Hepatocyte (in vitro differentiated cells): ENCODE data around the gene MAGEB3. TPM values are rescaled to one million over a fixed set of nuclear protein-coding genes. Genes with fewer than 3 reads are reported as not detected.

Source experiments
- DNase-seq: peaks from one replicate; pipeline ENCODE4 v3.0.0-alpha.2; 2016; ENCODE audit warnings: low spot score
- H2AFZ ChIP-seq: fragments of 200-600 bp; sonication (generic); 2 replicates; pipeline ENCODE4 v1.6.0; 2016; ENCODE audit warnings: antibody characterized with exemption, mild to moderate bottlenecking
- H3K27ac ChIP-seq: fragments of 200-600 bp; sonication (generic); 2 replicates; pipeline ENCODE4 v1.5.1; 2016; ENCODE audit warnings: mild to moderate bottlenecking
- H3K27me3 ChIP-seq: fragments of 200-600 bp; sonication (generic); 2 replicates; pipeline ENCODE4 v1.6.1; 2016
- H3K36me3 ChIP-seq: fragments of 200-600 bp; sonication (generic); replicated peaks from 2 replicates; pipeline ENCODE4 v1.5.1; 2016; ENCODE audit warnings: low read depth; ENCODE audit not compliant: insufficient read depth
- H3K4me1 ChIP-seq: fragments of 200-600 bp; sonication (generic); 2 replicates; pipeline ENCODE4 v1.5.1; 2016; ENCODE audit warnings: mild to moderate bottlenecking, moderate library complexity; ENCODE audit not compliant: insufficient read depth
- H3K4me2 ChIP-seq: fragments of 200-600 bp; sonication (generic); 2 replicates; pipeline ENCODE4 v1.6.0; 2016
- H3K4me3 ChIP-seq: fragments of 200-600 bp; sonication (generic); 2 replicates; pipeline ENCODE4 v1.5.1; 2016; ENCODE audit warnings: mild to moderate bottlenecking
- H3K79me2 ChIP-seq: fragments of 200-600 bp; sonication (generic); 2 replicates; pipeline ENCODE4 v1.6.0; 2017; ENCODE audit warnings: mild to moderate bottlenecking
- H3K9me2 ChIP-seq: fragments of 200-600 bp; sonication (generic); replicated peaks from 2 replicates; pipeline ENCODE4 v1.6.0; 2017; ENCODE audit warnings: mild to moderate bottlenecking; ENCODE audit not compliant: insufficient read depth
- H3K9me3 ChIP-seq: fragments of 200-600 bp; sonication (generic); 2 replicates; pipeline ENCODE4 v1.5.1; 2016; ENCODE audit warnings: low read depth, mild to moderate bottlenecking
- H4K20me1 ChIP-seq: fragments of 200-600 bp; sonication (generic); 2 replicates; pipeline ENCODE4 v1.6.0; 2016; ENCODE audit warnings: mild to moderate bottlenecking; ENCODE audit not compliant: insufficient read depth, poor library complexity, severe bottlenecking
- CTCF ChIP-seq: fragments of 200-600 bp; sonication (generic); IDR thresholded peaks from 2 replicates; pipeline ENCODE4 v1.5.1; 2016; ENCODE audit warnings: antibody characterized with exemption, mild to moderate bottlenecking; ENCODE audit not compliant: poor library complexity
- EZH2 ChIP-seq: fragments of 200-600 bp; sonication (generic); IDR thresholded peaks from 2 replicates; pipeline ENCODE4 v1.6.1; 2016; ENCODE audit warnings: antibody characterized with exemption, mild to moderate bottlenecking, borderline replicate concordance
- EZH2phosphoT487 ChIP-seq: fragments of 200-600 bp; sonication (generic); IDR thresholded peaks from one replicate; pipeline ENCODE4 v1.6.1; 2018; ENCODE audit warnings: antibody characterized with exemption, mild to moderate bottlenecking, low read depth, moderate library complexity; ENCODE audit not compliant: unreplicated experiment, severe bottlenecking
- WGBS: methylation state at CpG from one replicate; pipeline ENCODE4 v1.1.6; 2016; ENCODE audit warnings: low lambda C conversion rate; ENCODE audit errors: missing lambda C conversion rate; 5-methylcytosine and 5-hydroxymethylcytosine counted together
- polyA plus RNA-seq: library from polyadenylated mRNA; unstranded; fragments of >200 nt; fragmentation: Nextera tagmentation; extraction: Ambion mirVana; gene quantifications from 2 replicates; pipeline ENCODE4 v1.2.1, GENCODE V29; 2016
- total RNA-seq: library from RNA; depleted of rRNA; stranded (reverse); fragments of >200 nt; gene quantifications from 2 replicates; pipeline ENCODE4 v1.2.3, GENCODE V29; 2014

MAGEB3 gene
- total and polyA plus RNA-seq, 2 experiments from 2014 or later = not detected

- Histone ChIP-seq H4K20me1 (no peaks in the 10 kb centered on the region), H3K4me1 (no peaks in the 10 kb centered on the region), H3K9me3 (no peaks in the 10 kb centered on the region), H3K79me2 (no peaks in the 10 kb centered on the region), H2AFZ (no peak within 1 kb of the TSS), H3K36me3 (no peaks in the 10 kb centered on the region), H3K4me2 (no peak within 1 kb of the TSS), H3K27ac (no peak within 1 kb of the TSS), H3K4me3 (no peak within 1 kb of the TSS), H3K9me2 (no peaks in the 10 kb centered on the region), H3K27me3 (no peaks in the 10 kb centered on the region)
- 84% methylated on average over 10 of the region's 10 CpGs for WGBS
- TF ChIP-seq CTCF = no peak
- DNase-seq = no peak
These were observed 11.4 kb downstream of the MAGEB3 start, which contains the start of gene MAGEB4 for GRCh38 chrX:30241724-30242415. MAGEB4 (plus strand) TSS chrX:30242000; CDS start chrX:30242136, 136 bp downstream.

- H3K79me2 ChIP-seq = no peaks in the 10 kb centered on the region
- H3K27ac ChIP-seq = no peak within 1 kb of the TSS
- H3K4me2 ChIP-seq = no peak within 1 kb of the TSS
- no peaks in the 10 kb centered on the region for H3K9me3 ChIP-seq
- no peak within 1 kb of the TSS for H2AFZ ChIP-seq
- H3K9me2 ChIP-seq = no peaks in the 10 kb centered on the region
- no peaks in the 10 kb centered on the region for H3K4me1 ChIP-seq
- H3K36me3 ChIP-seq = no peaks in the 10 kb centered on the region
- no peak within 1 kb of the TSS for H3K4me3 ChIP-seq
- no peaks in the 10 kb centered on the region for H4K20me1 ChIP-seq
- no peaks in the 10 kb centered on the region for H3K27me3 ChIP-seq
- no peak for TF ChIP-seq EZH2
- no peak for TF ChIP-seq CTCF
- no peak for TF ChIP-seq EZH2phosphoT487
- DNase-seq = no peak
- WGBS = 91% methylated on average over 36 of the region's 38 CpGs
These were observed 16.5 kb downstream of the MAGEB3 start, which contains the start of gene MAGEB1 for GRCh38 chrX:30246769-30247489. MAGEB1 (plus strand) TSS chrX:30247146; CDS start chrX:30250494, 3,348 bp downstream.

GRCh38 chrX:30248854-30249253, 18.4 kb downstream of the MAGEB3 start:
- no peaks in the 10 kb centered on the region for H3K79me2 ChIP-seq
- DNase-seq = no peak
- no peaks in the 10 kb centered on the region for H3K9me2 ChIP-seq
- no peak overlapping the region for H3K27ac ChIP-seq
- no peak overlapping the region for H3K4me2 ChIP-seq
- H3K36me3 ChIP-seq = no peaks in the 10 kb centered on the region
- no peaks in the 10 kb centered on the region for H3K27me3 ChIP-seq
- H3K9me3 ChIP-seq = no peaks in the 10 kb centered on the region
- no peak overlapping the region for H2AFZ ChIP-seq
- WGBS = 70% methylated on average over 4 of the region's 4 CpGs
- no peak overlapping the region for H3K4me3 ChIP-seq
- no peaks in the 10 kb centered on the region for H4K20me1 ChIP-seq
- TF ChIP-seq EZH2 (no peak), CTCF (no peak), EZH2phosphoT487 (no peak)
- H3K4me1 ChIP-seq = no peaks in the 10 kb centered on the region
